Neural progenitor cell (in vitro differentiated cells): ENCODE measurements around the gene PTPRN2. TPM values are rescaled to one million over a fixed set of nuclear protein-coding genes. Genes with fewer than 3 reads are reported as not detected.

Experiments used
- DNase-seq: peaks from one replicate; pipeline ENCODE4 v3.0.0-alpha.2; 2016; ENCODE audit warnings: low spot score
- H2AFZ ChIP-seq: fragments of 200-600 bp; sonication (generic); replicated peaks from 2 replicates; pipeline ENCODE4 v1.6.1; 2016; ENCODE audit warnings: antibody characterized with exemption
- H3F3A ChIP-seq: fragments of 200-600 bp; sonication (generic); 2 replicates; pipeline ENCODE4 v1.6.1; 2016; ENCODE audit warnings: antibody characterized with exemption, low read depth
- H3K27ac ChIP-seq: fragments of 200-600 bp; sonication (generic); 2 replicates; pipeline ENCODE4 v1.5.1; 2016; ENCODE audit warnings: mild to moderate bottlenecking
- H3K27me3 ChIP-seq: fragments of 200-600 bp; sonication (generic); 2 replicates; pipeline ENCODE4 v1.6.1; 2016; ENCODE audit warnings: mild to moderate bottlenecking, moderate library complexity
- H3K36me3 ChIP-seq: fragments of 200-600 bp; sonication (generic); 2 replicates; pipeline ENCODE4 v1.5.1; 2016
- H3K4me1 ChIP-seq: fragments of 200-600 bp; sonication (generic); 2 replicates; pipeline ENCODE4 v1.6.1; 2016; ENCODE audit warnings: mixed run types
- H3K4me2 ChIP-seq: fragments of 200-600 bp; sonication (generic); 2 replicates; pipeline ENCODE4 v1.6.1; 2016
- H3K4me3 ChIP-seq: fragments of 200-600 bp; sonication (generic); 2 replicates; pipeline ENCODE4 v1.5.1; 2016
- H3K79me2 ChIP-seq: fragments of 200-600 bp; sonication (generic); 2 replicates; pipeline ENCODE4 v1.6.1; 2016; ENCODE audit warnings: low read depth
- H3K9ac ChIP-seq: fragments of 200-600 bp; sonication (generic); 2 replicates; pipeline ENCODE4 v1.6.1; 2016
- H3K9me3 ChIP-seq: fragments of 200-600 bp; sonication (generic); 2 replicates; pipeline ENCODE4 v1.5.1; 2016; ENCODE audit warnings: low read depth
- H4K20me1 ChIP-seq: fragments of 200-600 bp; sonication (generic); 2 replicates; pipeline ENCODE4 v1.6.1; 2016; ENCODE audit warnings: low read depth
- H3K27ac Mint-ChIP-seq: 3 replicates; pipeline ENCODE4 v1.8.0; 2021; ENCODE audit warnings: mixed read lengths
- H3K27me3 Mint-ChIP-seq: 2 replicates; pipeline ENCODE4 v1.8.0; 2022; ENCODE audit warnings: low read depth, mild to moderate bottlenecking, inconsistent platforms, moderate library complexity, mixed read lengths; ENCODE audit not compliant: insufficient read depth
- H3K36me3 Mint-ChIP-seq: 3 replicates; pipeline ENCODE4 v1.8.0; 2021; ENCODE audit warnings: mixed read lengths
- H3K4me1 Mint-ChIP-seq: 3 replicates; pipeline ENCODE4 v1.8.0; 2021; ENCODE audit warnings: mixed read lengths
- H3K4me3 Mint-ChIP-seq: 3 replicates; pipeline ENCODE4 v1.8.0; 2021; ENCODE audit warnings: mild to moderate bottlenecking, moderate library complexity, mixed read lengths
- H3K9me3 Mint-ChIP-seq: 3 replicates; pipeline ENCODE4 v1.8.0; 2020; ENCODE audit warnings: mixed read lengths
- CTCF ChIP-seq: fragments of 200-600 bp; sonication (generic); IDR thresholded peaks from 2 replicates; pipeline ENCODE4 v1.5.1; 2017; ENCODE audit warnings: antibody characterized with exemption, mild to moderate bottlenecking
- EZH2 ChIP-seq: fragments of 200-600 bp; sonication (generic); IDR thresholded peaks from 2 replicates; pipeline ENCODE4 v1.6.1; 2017; ENCODE audit warnings: antibody characterized with exemption, mild to moderate bottlenecking, moderate library complexity
- EZH2phosphoT487 ChIP-seq: fragments of 200-600 bp; sonication (generic); IDR thresholded peaks from 2 replicates; pipeline ENCODE4 v1.6.1; 2017; ENCODE audit warnings: antibody characterized with exemption
- total RNA-seq: library from RNA; depleted of rRNA; stranded (reverse); fragments of >200 nt; gene quantifications from 2 replicates; pipeline ENCODE4 v1.2.3, GENCODE V29; 2015; ENCODE audit warnings: low replicate concordance

Gene PTPRN2
- total RNA-seq, 1 donor from 2014 or later: 3.0 TPM

GRCh38 chr7:158613481-158613880, 25.9 kb upstream of the PTPRN2 start:
- no peaks in the 10 kb centered on the region for H3K4me1 ChIP-seq
- H3K4me3 ChIP-seq: no peak overlapping the region
- H3F3A ChIP-seq: no peaks in the 10 kb centered on the region
- H3K4me3 Mint-ChIP-seq: no peak overlapping the region
- H3K27ac Mint-ChIP-seq: no peak overlapping the region
- no peaks in the 10 kb centered on the region for H4K20me1 ChIP-seq
- no peaks in the 10 kb centered on the region for H3K27me3 ChIP-seq
- H3K36me3 ChIP-seq: no peaks in the 10 kb centered on the region
- TF ChIP-seq EZH2phosphoT487: no peak
- no peak for TF ChIP-seq CTCF
- no peak for TF ChIP-seq EZH2
- H3K9ac ChIP-seq: no peak overlapping the region
- no peaks in the 10 kb centered on the region for H3K79me2 ChIP-seq
- DNase-seq: no peak
- H3K27me3 Mint-ChIP-seq: no peaks in the 10 kb centered on the region
- H2AFZ ChIP-seq: no peak overlapping the region
- H3K9me3 ChIP-seq: no peaks in the 10 kb centered on the region
- H3K4me1 Mint-ChIP-seq: no peaks in the 10 kb centered on the region
- H3K36me3 Mint-ChIP-seq: peaks cover 1% of the 10 kb centered on the region
- H3K4me2 ChIP-seq: no peak overlapping the region
- no peak overlapping the region for H3K27ac ChIP-seq
- H3K9me3 Mint-ChIP-seq: no peaks in the 10 kb centered on the region

DNA sequence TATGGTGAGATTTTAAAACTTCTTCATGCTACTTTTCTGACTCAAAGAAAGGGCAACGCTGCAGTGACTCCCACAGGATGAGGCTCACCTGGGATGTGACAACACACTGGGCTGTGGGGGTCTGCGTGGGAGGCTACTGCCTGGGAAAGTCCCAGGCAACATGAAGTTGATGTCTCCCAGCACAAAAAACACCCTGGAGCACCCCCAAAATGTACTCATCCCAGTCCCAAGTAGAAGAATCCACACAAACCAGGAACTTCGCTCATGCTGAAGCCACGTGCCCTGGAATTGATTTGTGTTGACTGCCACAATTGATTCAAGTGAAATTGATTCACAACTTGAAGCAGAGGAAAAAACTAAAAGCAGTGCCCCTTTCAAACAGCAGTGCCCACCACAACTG, 24.9 kb upstream of the PTPRN2 start:
- Mint-ChIP-seq H3K27me3 (no peaks in the 10 kb centered on the region), H3K9me3 (no peaks in the 10 kb centered on the region), H3K27ac (peak overlapping the region; percentile 18), H3K36me3 (peaks cover 1% of the 10 kb centered on the region), H3K4me1 (no peaks in the 10 kb centered on the region), H3K4me3 (no peak overlapping the region)
- Histone ChIP-seq H3F3A (no peaks in the 10 kb centered on the region), H3K4me3 (no peak overlapping the region), H3K4me1 (no peaks in the 10 kb centered on the region), H2AFZ (no peak overlapping the region), H3K79me2 (no peaks in the 10 kb centered on the region), H3K4me2 (no peak overlapping the region), H3K27me3 (no peaks in the 10 kb centered on the region), H4K20me1 (no peaks in the 10 kb centered on the region), H3K9me3 (no peaks in the 10 kb centered on the region), H3K36me3 (no peaks in the 10 kb centered on the region), H3K27ac (no peak overlapping the region), H3K9ac (no peak overlapping the region)
- DNase-seq: no peak
- no peak for TF ChIP-seq EZH2phosphoT487
- no peak for TF ChIP-seq CTCF
- TF ChIP-seq EZH2: no peak

DNA sequence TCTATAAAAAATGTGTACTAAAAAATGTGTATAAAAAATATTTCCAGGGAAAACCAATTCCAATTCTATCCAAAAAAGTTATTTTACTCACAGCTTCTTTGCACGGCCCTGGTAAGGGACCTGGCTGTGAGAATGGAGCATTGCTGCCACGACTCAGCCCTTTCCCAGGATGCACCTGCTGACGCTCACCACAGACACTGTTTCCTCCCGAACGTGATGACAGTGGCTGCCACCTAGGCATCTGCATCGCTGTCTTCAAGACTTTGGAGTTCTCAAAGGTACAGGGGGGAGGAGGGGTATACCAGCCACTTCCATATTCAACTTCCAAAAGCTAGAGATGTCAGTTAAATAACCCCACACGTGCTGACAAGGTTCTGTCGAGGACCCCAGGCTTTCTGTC, 23.9 kb upstream of the PTPRN2 start:
- H3K27ac ChIP-seq: no peak overlapping the region
- Mint-ChIP-seq H3K4me3 (no peak overlapping the region), H3K27ac (no peak overlapping the region), H3K4me1 (no peaks in the 10 kb centered on the region), H3K36me3 (peaks cover 1% of the 10 kb centered on the region), H3K27me3 (no peaks in the 10 kb centered on the region), H3K9me3 (no peaks in the 10 kb centered on the region)
- no peaks in the 10 kb centered on the region for H3F3A ChIP-seq
- no peak overlapping the region for H3K9ac ChIP-seq
- H3K79me2 ChIP-seq: no peaks in the 10 kb centered on the region
- H3K36me3 ChIP-seq: no peaks in the 10 kb centered on the region
- H4K20me1 ChIP-seq: no peaks in the 10 kb centered on the region
- no peaks in the 10 kb centered on the region for H3K27me3 ChIP-seq
- no peaks in the 10 kb centered on the region for H3K4me1 ChIP-seq
- H3K4me2 ChIP-seq: no peak overlapping the region
- no peaks in the 10 kb centered on the region for H3K9me3 ChIP-seq
- DNase-seq: no peak
- TF ChIP-seq EZH2phosphoT487 (no peak), CTCF (no peak), EZH2 (no peak)
- H2AFZ ChIP-seq: no peak overlapping the region
- no peak overlapping the region for H3K4me3 ChIP-seq
